Measurements from ENCODE around the gene ITGA7.

Gene ITGA7

DNA sequence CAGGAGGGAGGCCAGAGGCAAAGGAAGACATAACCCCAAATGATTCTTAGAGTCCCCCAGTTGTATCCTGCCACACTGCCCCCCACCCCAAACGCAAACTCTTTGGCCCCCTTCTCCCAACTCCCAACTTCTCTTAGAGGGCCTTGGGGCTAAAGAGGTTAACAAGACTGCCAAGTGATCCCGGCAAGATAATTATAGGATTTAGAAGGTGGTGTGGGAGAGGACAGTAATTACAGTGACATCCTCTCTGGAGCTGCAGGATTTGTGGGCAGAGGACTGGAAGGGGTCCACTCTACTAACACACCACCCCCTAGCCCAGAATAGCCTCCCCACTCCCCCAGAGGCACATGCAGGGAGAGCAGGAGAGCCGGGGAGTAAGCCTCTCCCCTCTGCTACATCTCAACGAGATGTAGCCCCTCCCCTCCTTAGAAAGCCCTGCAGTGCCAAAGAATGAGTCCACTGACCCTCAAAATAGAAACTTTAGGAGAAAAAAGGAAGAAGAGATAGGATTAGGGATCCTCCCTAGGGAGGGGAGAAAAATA is 29.9 kb upstream of the ITGA7 start:
- no peaks in the 10 kb centered on the region for H3K9me2 ChIP-seq (replicated peaks; ENCODE audit: control insufficient read depth, low read length)
- peaks cover 29% of the 10 kb centered on the region for H3K4me1 ChIP-seq (ENCODE audit: control insufficient read depth, low read length)
- peaks cover 4% of the 10 kb centered on the region for H3F3A ChIP-seq (ENCODE audit: control insufficient read depth, insufficient read depth)
- peak overlapping the region; percentile 90 for H3K4me3 ChIP-seq (ENCODE audit: low read length)
- no peaks in the 10 kb centered on the region for H3K79me2 ChIP-seq (ENCODE audit: control insufficient read depth, low read length)
- no peaks in the 10 kb centered on the region for H4K20me1 ChIP-seq (ENCODE audit: control insufficient read depth, insufficient read depth, low read depth, low read length)
- H3K27ac ChIP-seq (ENCODE audit: low read depth, low read length) = peak overlapping the region; percentile 74
- peaks cover 4% of the 10 kb centered on the region; the same call in 1 of the 2 replicates for H3K27me3 ChIP-seq (ENCODE audit: control insufficient read depth, low read length)
- peak overlapping the region; percentile 99 for H3K4me2 ChIP-seq (ENCODE audit: low read length)
- H3K9me3 ChIP-seq (ENCODE audit: control insufficient read depth, insufficient read depth, low read length) = no peaks in the 10 kb centered on the region
- no peaks in the 10 kb centered on the region for H3K36me3 ChIP-seq (ENCODE audit: control insufficient read depth, low read length)
- no peak for TF ChIP-seq EZH2phosphoT487 (IDR thresholded peaks at IDR 0.05; ENCODE audit: borderline replicate concordance, low read length)
- TF ChIP-seq, protein P1, sequence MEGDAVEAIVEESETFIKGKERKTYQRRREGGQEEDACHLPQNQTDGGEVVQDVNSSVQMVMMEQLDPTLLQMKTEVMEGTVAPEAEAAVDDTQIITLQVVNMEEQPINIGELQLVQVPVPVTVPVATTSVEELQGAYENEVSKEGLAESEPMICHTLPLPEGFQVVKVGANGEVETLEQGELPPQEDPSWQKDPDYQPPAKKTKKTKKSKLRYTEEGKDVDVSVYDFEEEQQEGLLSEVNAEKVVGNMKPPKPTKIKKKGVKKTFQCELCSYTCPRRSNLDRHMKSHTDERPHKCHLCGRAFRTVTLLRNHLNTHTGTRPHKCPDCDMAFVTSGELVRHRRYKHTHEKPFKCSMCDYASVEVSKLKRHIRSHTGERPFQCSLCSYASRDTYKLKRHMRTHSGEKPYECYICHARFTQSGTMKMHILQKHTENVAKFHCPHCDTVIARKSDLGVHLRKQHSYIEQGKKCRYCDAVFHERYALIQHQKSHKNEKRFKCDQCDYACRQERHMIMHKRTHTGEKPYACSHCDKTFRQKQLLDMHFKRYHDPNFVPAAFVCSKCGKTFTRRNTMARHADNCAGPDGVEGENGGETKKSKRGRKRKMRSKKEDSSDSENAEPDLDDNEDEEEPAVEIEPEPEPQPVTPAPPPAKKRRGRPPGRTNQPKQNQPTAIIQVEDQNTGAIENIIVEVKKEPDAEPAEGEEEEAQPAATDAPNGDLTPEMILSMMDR (IDR thresholded peaks at IDR 0.05; ENCODE audit: low read depth, low read length, poor library complexity, severe bottlenecking) = peak; percentile 40

DNA sequence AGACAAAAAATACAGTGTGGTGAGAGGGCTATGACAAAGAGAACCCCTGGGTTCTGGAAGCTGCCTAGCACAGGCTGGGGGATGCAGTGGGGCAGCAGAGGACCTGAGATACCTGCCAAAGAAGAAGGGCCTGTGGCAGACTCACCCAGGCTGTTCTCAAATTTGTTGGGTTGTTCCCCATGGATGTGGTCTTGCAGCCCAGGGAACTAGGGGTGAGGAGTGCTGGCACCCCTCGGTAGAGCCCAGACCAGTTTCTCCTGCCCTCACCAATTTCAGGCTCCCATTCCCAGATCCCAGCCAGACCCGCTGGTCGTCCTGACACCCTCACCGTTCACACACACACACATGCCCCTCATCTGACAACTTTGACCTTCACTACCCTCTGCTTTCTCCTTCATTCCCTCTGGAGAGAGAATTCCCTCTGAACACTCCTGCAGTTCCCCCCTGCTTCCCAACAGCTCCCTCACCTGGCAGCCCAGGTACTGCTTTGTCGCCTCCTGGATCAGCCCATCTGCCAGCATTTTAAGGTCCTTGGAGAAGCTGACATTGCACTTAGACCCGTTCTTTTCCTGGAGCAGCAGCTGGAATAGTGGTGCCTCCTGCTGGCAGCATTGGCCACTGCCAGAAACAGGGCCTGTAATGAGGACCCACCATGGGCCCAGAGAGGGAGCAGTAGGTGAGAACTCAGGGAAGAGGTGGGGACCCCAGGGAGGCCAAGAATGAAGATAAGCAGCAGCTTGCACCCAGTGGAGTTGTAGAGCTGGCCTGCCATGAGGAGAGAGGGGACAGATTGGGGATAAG is 29.3 kb upstream of the ITGA7 start:
- Histone ChIP-seq H3K9me3 (ENCODE audit: control insufficient read depth, insufficient read depth, low read length) (no peaks in the 10 kb centered on the region), H3K27me3 (ENCODE audit: control insufficient read depth, low read length) (peaks cover 2% of the 10 kb centered on the region; the same call in 1 of the 2 replicates), H3K79me2 (ENCODE audit: control insufficient read depth, low read length) (no peaks in the 10 kb centered on the region), H3K4me2 (ENCODE audit: low read length) (peak overlapping the region; percentile 99), H3K36me3 (ENCODE audit: control insufficient read depth, low read length) (no peaks in the 10 kb centered on the region), H3F3A (ENCODE audit: control insufficient read depth, insufficient read depth) (peaks cover 4% of the 10 kb centered on the region), H3K27ac (ENCODE audit: low read depth, low read length) (no peak overlapping the region), H3K4me3 (ENCODE audit: low read length) (peak overlapping the region; percentile 90; the same call in 1 of the 2 replicates), H3K4me1 (ENCODE audit: control insufficient read depth, low read length) (peaks cover 23% of the 10 kb centered on the region), H4K20me1 (ENCODE audit: control insufficient read depth, insufficient read depth, low read depth, low read length) (no peaks in the 10 kb centered on the region), H3K9me2 (replicated peaks; ENCODE audit: control insufficient read depth, low read length) (no peaks in the 10 kb centered on the region)
- TF ChIP-seq, protein P1 (IDR thresholded peaks at IDR 0.05; ENCODE audit: low read depth, low read length, poor library complexity, severe bottlenecking) = peak; percentile 85
- no peak for TF ChIP-seq EZH2phosphoT487 (IDR thresholded peaks at IDR 0.05; ENCODE audit: borderline replicate concordance, low read length)

DNA sequence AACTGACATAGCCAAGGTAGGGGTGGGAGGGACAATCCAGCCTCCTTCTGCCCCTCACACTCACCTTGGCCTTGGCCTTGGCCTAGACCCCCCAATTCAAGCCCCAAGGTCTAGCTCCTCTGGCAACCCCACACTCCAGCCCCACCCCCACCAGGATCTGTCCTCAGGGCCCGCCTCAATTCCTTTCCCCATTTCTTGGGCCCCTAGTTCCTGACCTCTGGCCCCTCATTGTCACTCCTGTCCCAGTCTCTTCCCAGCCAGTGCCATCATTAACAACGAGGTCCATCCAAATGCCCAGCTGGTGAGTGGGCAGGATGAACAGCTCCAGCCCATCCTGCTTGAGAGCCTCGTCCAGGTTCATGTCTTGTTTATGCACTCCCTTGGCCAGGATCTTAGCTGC is 28.4 kb upstream of the ITGA7 start:
- no peak overlapping the region for H3K4me2 ChIP-seq (ENCODE audit: low read length)
- TF ChIP-seq, protein P1 (IDR thresholded peaks at IDR 0.05; ENCODE audit: low read depth, low read length, poor library complexity, severe bottlenecking) = no peak
- no peak for TF ChIP-seq EZH2phosphoT487 (IDR thresholded peaks at IDR 0.05; ENCODE audit: borderline replicate concordance, low read length)
- no peaks in the 10 kb centered on the region for H3K36me3 ChIP-seq (ENCODE audit: control insufficient read depth, low read length)
- H3K4me3 ChIP-seq (ENCODE audit: low read length) = no peak overlapping the region
- H3K27me3 ChIP-seq (ENCODE audit: control insufficient read depth, low read length) = no peaks in the 10 kb centered on the region
- no peaks in the 10 kb centered on the region for H3K79me2 ChIP-seq (ENCODE audit: control insufficient read depth, low read length)
- H4K20me1 ChIP-seq (ENCODE audit: control insufficient read depth, insufficient read depth, low read depth, low read length) = no peaks in the 10 kb centered on the region
- H3F3A ChIP-seq (ENCODE audit: control insufficient read depth, insufficient read depth) = peaks cover 4% of the 10 kb centered on the region
- no peak overlapping the region for H3K27ac ChIP-seq (ENCODE audit: low read depth, low read length)
- peaks cover 20% of the 10 kb centered on the region for H3K4me1 ChIP-seq (ENCODE audit: control insufficient read depth, low read length)
- H3K9me2 ChIP-seq (replicated peaks; ENCODE audit: control insufficient read depth, low read length) = no peaks in the 10 kb centered on the region
- H3K9me3 ChIP-seq (ENCODE audit: control insufficient read depth, insufficient read depth, low read length) = no peaks in the 10 kb centered on the region
